Bronchial epithelial cell (primary cell): ENCODE data around the gene ZNF487. TPM values are rescaled to one million over a fixed set of nuclear protein-coding genes. Genes with fewer than 3 reads are reported as not detected.

Experiments
- DNase-seq: peaks from one replicate; pipeline ENCODE4 v3.0.0-alpha.2; 2010; ENCODE audit warnings: low read depth
- FAIRE-seq: peaks from 2 replicates; lab custom pipeline; 2011; peaks lifted over from hg19 to GRCh38; lab: Jason Lieb, UNC
- H3K27me3 ChIP-seq: 2 replicates; pipeline ENCODE4 v1.5.1; 2011; ENCODE audit warnings: low read length; ENCODE audit not compliant: control insufficient read depth, insufficient read depth
- H3K36me3 ChIP-seq: 2 replicates; pipeline ENCODE4 v1.5.1; 2011; ENCODE audit warnings: low read length; ENCODE audit not compliant: control insufficient read depth, insufficient read depth
- H3K4me3 ChIP-seq: 2 replicates; pipeline ENCODE4 v1.5.1; 2011; ENCODE audit warnings: mild to moderate bottlenecking, low read depth, low read length, control low read depth
- CTCF ChIP-seq: IDR thresholded peaks from 2 replicates; pipeline ENCODE4 v1.5.1; 2011; ENCODE audit warnings: mild to moderate bottlenecking, moderate library complexity, low read length, control low read depth, inconsistent platforms; ENCODE audit not compliant: insufficient read depth, severe bottlenecking
- total RNA-seq: library from RNA; depleted of rRNA; stranded (reverse); fragments of >200 nt; gene quantifications from 2 replicates; pipeline ENCODE4 v1.2.1, GENCODE V29; 2014

The ZNF487 gene
- total RNA-seq, 1 donor from 2014 or later: 2.1 TPM

DNA sequence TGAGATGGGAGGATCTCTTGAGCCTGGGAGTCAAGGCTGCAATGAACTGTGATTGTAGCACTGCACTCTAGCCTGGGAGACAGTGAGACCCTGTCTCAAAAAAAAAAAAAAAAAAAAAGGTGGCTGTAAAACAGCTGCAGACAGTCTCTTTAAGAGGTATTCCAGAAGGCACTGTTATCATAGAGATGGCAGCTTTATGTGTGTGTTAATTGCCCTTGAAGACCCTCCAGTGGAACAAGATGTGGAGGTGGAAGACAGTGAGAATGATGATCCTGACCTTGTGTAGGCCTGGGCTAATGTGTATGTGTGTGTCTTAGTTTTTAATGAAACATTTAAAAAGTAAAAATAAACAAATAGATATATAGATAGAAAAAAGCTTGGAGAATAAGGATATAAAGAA lies 66.0 kb downstream of the ZNF487 start:
- Histone ChIP-seq H3K36me3 (no peaks in the 10 kb centered on the region), H3K27me3 (no peaks in the 10 kb centered on the region)
- TF ChIP-seq CTCF: no peak

DNA sequence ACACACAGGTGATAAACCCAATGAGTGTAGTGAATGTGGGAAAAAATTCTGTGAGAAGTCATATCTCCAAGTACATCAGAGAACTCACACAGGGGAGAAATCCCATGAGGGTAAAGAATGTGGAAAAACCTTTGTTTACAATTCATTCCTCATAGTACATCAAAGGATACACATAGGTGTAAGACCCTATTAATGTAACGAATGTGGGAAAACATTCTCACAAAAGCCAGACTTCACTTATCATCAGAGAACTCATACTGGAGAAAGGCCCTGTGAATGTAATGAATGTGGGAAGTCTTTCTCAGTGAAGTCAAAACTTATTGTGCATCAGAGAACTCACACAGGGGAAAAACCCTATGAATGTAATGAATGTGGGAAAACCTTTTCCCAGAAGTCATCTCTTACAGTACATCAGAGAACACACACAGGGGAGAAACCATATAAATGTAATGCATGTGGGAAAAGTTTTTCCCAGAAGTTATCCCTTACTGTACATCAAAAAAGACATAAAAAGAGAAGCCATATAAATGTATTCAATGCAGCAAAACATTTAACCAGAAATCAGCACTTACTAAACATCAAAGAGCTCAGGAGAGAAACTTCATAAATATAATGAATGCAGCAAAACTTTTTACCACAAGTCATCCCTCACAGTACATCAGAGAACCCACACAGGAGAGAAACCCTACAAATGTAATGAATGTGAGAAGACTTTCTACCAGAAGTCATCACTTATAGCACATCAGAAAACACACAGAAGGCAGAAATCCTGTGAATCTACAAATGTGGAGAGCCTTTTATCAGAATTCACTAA lies 87.7 kb downstream of the ZNF487 start:
- FAIRE-seq (no peak), DNase-seq (no peak)
- no peaks in the 10 kb centered on the region for H3K36me3 ChIP-seq
- TF ChIP-seq CTCF: no peak
- H3K4me3 ChIP-seq: no peak overlapping the region
- H3K27me3 ChIP-seq: no peaks in the 10 kb centered on the region

More for the DNA sequence above, 66.0 kb downstream of the ZNF487 start:
- FAIRE-seq (no peak), DNase-seq (no peak)
- H3K4me3 ChIP-seq: no peak overlapping the region

Other genes with a start within 250 kb of the ZNF487 start
- 12.1 and 19.7 TPM in 2 replicates for gene RASGEF1A, start 170.0 kb upstream of the ZNF487 start, total RNA-seq
- not detected in 2 replicates for gene FXYD4, start 65.5 kb upstream of the ZNF487 start, total RNA-seq
- 307 and 351 TPM in 2 replicates for gene HNRNPF, start 27.9 kb upstream of the ZNF487 start, total RNA-seq
- gene ZNF239, start 137.5 kb downstream of the ZNF487 start, total RNA-seq: 0.26 and 2.6 TPM in 2 replicates
- gene ZNF485, start 169.3 kb downstream of the ZNF487 start, total RNA-seq: 2.4 and 4.7 TPM in 2 replicates
- gene ZNF32, start 211.8 kb downstream of the ZNF487 start, total RNA-seq: 20.5 and 35.7 TPM in 2 replicates